Liver (tissue), 9 donors: ENCODE results near the gene TEX51. TPM values are rescaled to one million over a fixed set of nuclear protein-coding genes. Genes with fewer than 3 reads are reported as not detected.

Source experiments
- DNase-seq: peaks from one replicate; pipeline ENCODE4 v3.0.0-alpha.2; 2017; ENCODE audit warnings: low spot score
- H3K27ac ChIP-seq, 2 donors: one replicate each; pipeline ENCODE4 v1.7.0; 2013; ENCODE audit warnings: inconsistent platforms in 2 of 2, low read length in 2 of 2, control low read depth in 1 of 2, low read depth in 1 of 2, mild to moderate bottlenecking in 1 of 2
- H3K27me3 ChIP-seq, 4 donors: one replicate each; pipeline versions ENCODE4 v1.6.1 to v1.7.0; 2013; ENCODE audit warnings: low read length in 3 of 4, inconsistent platforms in 1 of 4, mild to moderate bottlenecking in 1 of 4, moderate library complexity in 1 of 4; ENCODE audit not compliant: control insufficient read depth in 4 of 4, insufficient read depth in 4 of 4
- H3K36me3 ChIP-seq, 4 donors: one replicate each; pipeline versions ENCODE4 v1.6.1 to v1.7.0; 2013; ENCODE audit warnings: low read length in 3 of 4, mild to moderate bottlenecking in 3 of 4, low read depth in 1 of 4, moderate library complexity in 1 of 4; ENCODE audit not compliant: control insufficient read depth in 4 of 4, insufficient read depth in 3 of 4
- H3K4me1 ChIP-seq, 4 donors: one replicate each; pipeline versions ENCODE4 v1.6.1 to v1.7.0; 2013; ENCODE audit warnings: low read length in 3 of 4, mild to moderate bottlenecking in 3 of 4, moderate library complexity in 1 of 4; ENCODE audit not compliant: control insufficient read depth in 4 of 4, insufficient read depth in 4 of 4
- H3K4me3 ChIP-seq, 3 donors: one replicate each; pipeline versions ENCODE4 v1.6.1 to v1.7.0; 2013; ENCODE audit warnings: low read length in 3 of 3, control low read depth in 1 of 3, low read depth in 1 of 3, mild to moderate bottlenecking in 1 of 3
- H3K9ac ChIP-seq, 2 donors: one replicate each; pipeline ENCODE4 v1.7.0; 2013; ENCODE audit warnings: low read length in 2 of 2, mild to moderate bottlenecking in 2 of 2, moderate library complexity in 2 of 2, control low read depth in 1 of 2, low read depth in 1 of 2
- H3K9me3 ChIP-seq, 4 donors: one replicate each; pipeline versions ENCODE4 v1.6.1 to v1.7.0; 2013; ENCODE audit warnings: low read length in 3 of 4; ENCODE audit not compliant: control insufficient read depth in 4 of 4
- EGR1 ChIP-seq, 2 donors: IDR thresholded peaks; 2 replicates each; pipeline ENCODE4 v1.6.1; 2016 to 2018; ENCODE audit warnings: antibody characterized with exemption in 2 of 2, low read depth in 2 of 2
- FOXA1 ChIP-seq: IDR thresholded peaks from 2 replicates; pipeline ENCODE4 v1.6.1; 2016; ENCODE audit warnings: antibody characterized with exemption
- FOXA2 ChIP-seq: IDR thresholded peaks from 2 replicates; pipeline ENCODE4 v1.6.1; 2016; ENCODE audit warnings: antibody characterized with exemption
- GABPA ChIP-seq, 2 donors: IDR thresholded peaks in 1 of 2; conservative IDR thresholded peaks in 1 of 2; 2 replicates each; pipeline ENCODE4 v1.6.1; 2016; ENCODE audit warnings: antibody characterized with exemption in 2 of 2, mild to moderate bottlenecking in 1 of 2, moderate library complexity in 1 of 2
- HNF4A ChIP-seq, 2 donors: conservative IDR thresholded peaks; 2 replicates each; pipeline ENCODE4 v1.6.1; 2016; ENCODE audit warnings: antibody characterized with exemption in 2 of 2, mild to moderate bottlenecking in 2 of 2
- HNF4G ChIP-seq: IDR thresholded peaks from 2 replicates; pipeline ENCODE4 v1.6.1; 2016; ENCODE audit warnings: antibody characterized with exemption
- JUND ChIP-seq, 2 donors: IDR thresholded peaks; 2 replicates each; pipeline ENCODE4 v1.6.1; 2016; ENCODE audit warnings: antibody characterized with exemption in 2 of 2
- NR2F2 ChIP-seq: IDR thresholded peaks from 2 replicates; pipeline ENCODE4 v1.6.1; 2016; ENCODE audit warnings: antibody characterized with exemption
- RAD21 ChIP-seq, 2 donors: IDR thresholded peaks; 2 replicates each; pipeline ENCODE4 v1.6.1; 2016; ENCODE audit warnings: antibody characterized with exemption in 2 of 2, mild to moderate bottlenecking in 2 of 2
- REST ChIP-seq: IDR thresholded peaks from 2 replicates; pipeline ENCODE4 v1.6.1; 2016; ENCODE audit warnings: antibody characterized with exemption, mild to moderate bottlenecking
- RXRA ChIP-seq, 2 donors: IDR thresholded peaks; 2 replicates each; pipeline ENCODE4 v1.6.1; 2017 to 2018; ENCODE audit warnings: antibody characterized with exemption in 2 of 2, mild to moderate bottlenecking in 1 of 2
- SP1 ChIP-seq: IDR thresholded peaks from 2 replicates; pipeline ENCODE4 v1.6.1; 2018; ENCODE audit warnings: antibody characterized with exemption, mild to moderate bottlenecking
- WGBS: extraction: QIAGEN DNeasy Blood & Tissue Kit; methylation state at CpG from one replicate; pipeline ENCODE4 v1.1.7; 2013; 5-methylcytosine and 5-hydroxymethylcytosine counted together
- polyA plus RNA-seq, 2 donors: library from polyadenylated mRNA; stranded (reverse) in 1 of 2; unstranded in 1 of 2; fragments of 200-250 nt in 1 of 2; fragments of >200 nt in 1 of 2; fragmentation: Nextera tagmentation in 1 of 2; extraction: Ambion mirVana in 1 of 2; gene quantifications; one replicate each; pipeline versions ENCODE4 v1.2.1 to v1.2.3, GENCODE V29; 2013 to 2015
- total RNA-seq, 2 donors: library from RNA; depleted of rRNA; stranded (reverse); fragments of >200 nt; gene quantifications; one replicate each; pipeline ENCODE4 v1.2.3, GENCODE V29; 2014
- TF ChIP-seq, protein P1 (sequence below): fragments of 150-350 bp; IDR thresholded peaks from 2 replicates; pipeline ENCODE4 v1.5.1; 2017; ENCODE audit warnings: improper control_type of control experiment, low read depth, low read length; ENCODE audit not compliant: missing input control
- TF ChIP-seq, protein P2 (sequence below): IDR thresholded peaks from 2 replicates; pipeline ENCODE4 v1.6.1; 2016; ENCODE audit warnings: antibody characterized with exemption
- TF ChIP-seq, protein P3 (sequence below): IDR thresholded peaks from 2 replicates; pipeline ENCODE4 v1.6.1; 2016; ENCODE audit warnings: antibody characterized with exemption
- TF ChIP-seq, protein P4 (sequence below): IDR thresholded peaks from 2 replicates; pipeline ENCODE4 v1.6.1; 2016; ENCODE audit warnings: antibody characterized with exemption
- donor health status: healthy.
- donor health status: healthy.
- donor health status: healthy.
- donor health status: healthy.
- donor health status: healthy.

TEX51 gene
- total and polyA plus RNA-seq, 4 donors = not detected

DNA sequence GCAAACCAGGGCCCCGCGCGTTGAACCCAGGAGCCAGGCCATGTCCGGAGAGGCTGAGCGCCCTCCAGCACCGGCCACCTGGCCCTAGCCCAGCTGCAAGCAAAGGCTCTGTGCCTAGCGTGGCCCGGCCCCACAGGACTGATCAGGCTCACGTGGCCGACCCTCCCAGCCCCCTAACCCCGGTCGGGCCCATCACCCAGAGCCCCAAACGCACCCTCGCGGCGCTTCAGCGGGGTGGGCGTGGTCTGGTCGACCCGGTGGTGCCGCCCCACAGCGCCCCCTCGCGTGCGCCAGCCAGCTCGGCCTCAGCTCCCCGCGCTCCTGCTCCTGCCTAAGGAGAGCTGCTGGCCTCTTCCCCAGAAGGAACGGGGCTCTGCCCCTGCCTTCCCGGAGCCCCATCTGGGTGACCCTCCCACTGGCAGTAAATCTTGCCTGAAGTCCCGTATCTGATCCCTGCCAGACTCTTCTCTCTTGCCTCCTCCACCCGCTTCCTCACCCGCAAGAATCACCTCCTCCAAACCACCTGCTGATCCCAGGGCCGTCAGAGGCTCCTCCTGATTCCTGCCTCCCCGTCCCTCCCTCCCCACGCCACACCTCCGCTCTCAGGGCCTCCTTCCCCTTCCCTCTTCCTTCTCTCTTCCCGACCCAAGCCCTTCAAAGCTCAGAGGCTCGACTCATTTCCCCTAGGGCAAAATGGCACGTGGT is 12.3 kb upstream of the TEX51 start:
- 7% methylated on average over 40 of the region's 40 CpGs for WGBS
- Histone ChIP-seq H3K27ac (no peak overlapping the region), H3K27me3 (peaks cover 0 to 4% (median 0%) of the 10 kb centered on the region in 4 donors), H3K4me3 (peak overlapping the region in 1 of 3 donors; percentile 31), H3K36me3 (no peaks in the 10 kb centered on the region), H3K4me1 (peaks cover 0 to 5% (median 0%) of the 10 kb centered on the region in 4 donors), H3K9me3 (no peaks in the 10 kb centered on the region), H3K9ac (no peak overlapping the region)
- peak; percentile 75 for DNase-seq
- TF ChIP-seq, protein P1, sequence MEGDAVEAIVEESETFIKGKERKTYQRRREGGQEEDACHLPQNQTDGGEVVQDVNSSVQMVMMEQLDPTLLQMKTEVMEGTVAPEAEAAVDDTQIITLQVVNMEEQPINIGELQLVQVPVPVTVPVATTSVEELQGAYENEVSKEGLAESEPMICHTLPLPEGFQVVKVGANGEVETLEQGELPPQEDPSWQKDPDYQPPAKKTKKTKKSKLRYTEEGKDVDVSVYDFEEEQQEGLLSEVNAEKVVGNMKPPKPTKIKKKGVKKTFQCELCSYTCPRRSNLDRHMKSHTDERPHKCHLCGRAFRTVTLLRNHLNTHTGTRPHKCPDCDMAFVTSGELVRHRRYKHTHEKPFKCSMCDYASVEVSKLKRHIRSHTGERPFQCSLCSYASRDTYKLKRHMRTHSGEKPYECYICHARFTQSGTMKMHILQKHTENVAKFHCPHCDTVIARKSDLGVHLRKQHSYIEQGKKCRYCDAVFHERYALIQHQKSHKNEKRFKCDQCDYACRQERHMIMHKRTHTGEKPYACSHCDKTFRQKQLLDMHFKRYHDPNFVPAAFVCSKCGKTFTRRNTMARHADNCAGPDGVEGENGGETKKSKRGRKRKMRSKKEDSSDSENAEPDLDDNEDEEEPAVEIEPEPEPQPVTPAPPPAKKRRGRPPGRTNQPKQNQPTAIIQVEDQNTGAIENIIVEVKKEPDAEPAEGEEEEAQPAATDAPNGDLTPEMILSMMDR = peak; percentile 42
- TF ChIP-seq REST = no peak
- TF ChIP-seq, protein P2, sequence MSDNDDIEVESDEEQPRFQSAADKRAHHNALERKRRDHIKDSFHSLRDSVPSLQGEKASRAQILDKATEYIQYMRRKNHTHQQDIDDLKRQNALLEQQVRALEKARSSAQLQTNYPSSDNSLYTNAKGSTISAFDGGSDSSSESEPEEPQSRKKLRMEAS = no peak

DNA sequence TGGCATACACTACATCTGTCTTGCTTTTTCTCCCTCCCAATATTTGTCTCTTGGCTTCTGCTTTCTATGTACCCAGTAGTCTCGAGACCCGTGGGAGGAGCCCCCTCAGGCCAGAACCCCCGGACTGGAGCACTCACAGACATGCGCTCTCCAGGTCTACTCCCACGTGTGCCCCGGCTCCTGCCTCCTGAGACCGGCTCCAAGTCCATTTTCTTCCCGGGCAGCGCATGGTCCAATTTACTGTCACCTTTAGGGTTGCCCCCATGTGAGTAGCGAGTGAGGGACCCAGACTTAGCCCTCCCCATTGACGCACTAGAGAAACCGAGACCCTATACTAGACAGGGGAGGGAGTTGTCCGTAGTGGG is 11.8 kb upstream of the TEX51 start:
- H3K9ac ChIP-seq = no peak overlapping the region

More for the DNA sequence above, 11.8 kb upstream of the TEX51 start:
- Histone ChIP-seq H3K4me3 (no peak overlapping the region), H3K9me3 (no peaks in the 10 kb centered on the region), H3K27ac (no peak overlapping the region), H3K4me1 (peaks cover 0 to 5% (median 0%) of the 10 kb centered on the region in 4 donors), H3K27me3 (no peaks in the 10 kb centered on the region), H3K36me3 (no peaks in the 10 kb centered on the region)
- DNase-seq = peak; percentile 31
- 84% methylated on average over 13 of the region's 13 CpGs for WGBS
- TF ChIP-seq JUND (IDR thresholded peaks at IDR 0.05) (no peak), FOXA2 (no peak), GABPA (IDR thresholded peaks at IDR 0.05 in 1 of 2, conservative IDR thresholded peaks at IDR 0.05 in 1 of 2) (no peak), RAD21 (IDR thresholded peaks at IDR 0.05) (no peak), NR2F2 (no peak), SP1 (no peak), FOXA1 (no peak), RXRA (IDR thresholded peaks at IDR 0.05) (no peak), HNF4A (conservative IDR thresholded peaks at IDR 0.05) (no peak), HNF4G (no peak), EGR1 (IDR thresholded peaks at IDR 0.05; ENCODE audit: low read depth in 2 of 2) (no peak)
- TF ChIP-seq, protein P3, sequence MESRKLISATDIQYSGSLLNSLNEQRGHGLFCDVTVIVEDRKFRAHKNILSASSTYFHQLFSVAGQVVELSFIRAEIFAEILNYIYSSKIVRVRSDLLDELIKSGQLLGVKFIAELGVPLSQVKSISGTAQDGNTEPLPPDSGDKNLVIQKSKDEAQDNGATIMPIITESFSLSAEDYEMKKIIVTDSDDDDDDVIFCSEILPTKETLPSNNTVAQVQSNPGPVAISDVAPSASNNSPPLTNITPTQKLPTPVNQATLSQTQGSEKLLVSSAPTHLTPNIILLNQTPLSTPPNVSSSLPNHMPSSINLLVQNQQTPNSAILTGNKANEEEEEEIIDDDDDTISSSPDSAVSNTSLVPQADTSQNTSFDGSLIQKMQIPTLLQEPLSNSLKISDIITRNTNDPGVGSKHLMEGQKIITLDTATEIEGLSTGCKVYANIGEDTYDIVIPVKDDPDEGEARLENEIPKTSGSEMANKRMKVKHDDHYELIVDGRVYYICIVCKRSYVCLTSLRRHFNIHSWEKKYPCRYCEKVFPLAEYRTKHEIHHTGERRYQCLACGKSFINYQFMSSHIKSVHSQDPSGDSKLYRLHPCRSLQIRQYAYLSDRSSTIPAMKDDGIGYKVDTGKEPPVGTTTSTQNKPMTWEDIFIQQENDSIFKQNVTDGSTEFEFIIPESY = no peak
- TF ChIP-seq, protein P4, sequence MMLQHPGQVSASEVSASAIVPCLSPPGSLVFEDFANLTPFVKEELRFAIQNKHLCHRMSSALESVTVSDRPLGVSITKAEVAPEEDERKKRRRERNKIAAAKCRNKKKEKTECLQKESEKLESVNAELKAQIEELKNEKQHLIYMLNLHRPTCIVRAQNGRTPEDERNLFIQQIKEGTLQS = no peak
- TF ChIP-seq, protein P1 = no peak
- TF ChIP-seq, protein P2 = no peak
